PFSK-1 (cell line): ENCODE results near the gene ERVW-1.

Source experiments
- FOXP2 ChIP-seq: optimal IDR thresholded peaks from 2 replicates; pipeline ENCODE3; 2011; ENCODE audit warnings: borderline replicate concordance, control low read depth, inconsistent platforms; ENCODE audit not compliant: insufficient read depth; ENCODE audit errors: extremely low read length, extremely low read depth
- POLR2AphosphoS5 ChIP-seq: IDR thresholded peaks from 2 replicates; pipeline ENCODE4 v1.6.1; 2012; ENCODE audit warnings: low read depth, mild to moderate bottlenecking, control low read depth, low read length, moderate library complexity
- REST ChIP-seq, 2 experiments: IDR thresholded peaks; 2 replicates each; pipeline versions ENCODE4 v1.6.1 to v1.8.0; 2011 to 2012; ENCODE audit warnings: low read depth in 2 of 2, low read length in 2 of 2, control low read depth in 1 of 2, inconsistent platforms in 1 of 2, mild to moderate bottlenecking in 1 of 2, moderate library complexity in 1 of 2; ENCODE audit not compliant: insufficient read depth in 1 of 2
- SIN3A ChIP-seq: IDR thresholded peaks from 2 replicates; pipeline ENCODE4 v1.6.1; 2012; ENCODE audit warnings: mild to moderate bottlenecking, low read length, moderate library complexity, borderline replicate concordance; ENCODE audit not compliant: insufficient read depth
- TAF1 ChIP-seq: IDR thresholded peaks from 2 replicates; pipeline ENCODE4 v1.6.1; 2012; ENCODE audit warnings: low read length, control low read depth, borderline replicate concordance; ENCODE audit not compliant: insufficient read depth

GRCh38 chr7:92447345-92448204, 30.2 kb downstream of the ERVW-1 start, which contains the start of gene GATAD1:
- no peak; the same call in 1 of the 2 replicates for TF ChIP-seq SIN3A
- 0 out of 4 replicates have a peak, but pooled peaks of 1 of the 2 experiments have one; percentile 9 for TF ChIP-seq REST (IDR thresholded peaks at IDR 0.05; ENCODE audit: insufficient read depth in 1 of 2, low read depth in 2 of 2, low read length in 2 of 2)
- TF ChIP-seq POLR2AphosphoS5 = peak; percentile 93
- 0 out of 2 replicates have a peak, but pooled peaks have one; percentile 40 for TF ChIP-seq TAF1
- no peak for TF ChIP-seq FOXP2
